ENCODE data around the gene GLS.

DNA sequence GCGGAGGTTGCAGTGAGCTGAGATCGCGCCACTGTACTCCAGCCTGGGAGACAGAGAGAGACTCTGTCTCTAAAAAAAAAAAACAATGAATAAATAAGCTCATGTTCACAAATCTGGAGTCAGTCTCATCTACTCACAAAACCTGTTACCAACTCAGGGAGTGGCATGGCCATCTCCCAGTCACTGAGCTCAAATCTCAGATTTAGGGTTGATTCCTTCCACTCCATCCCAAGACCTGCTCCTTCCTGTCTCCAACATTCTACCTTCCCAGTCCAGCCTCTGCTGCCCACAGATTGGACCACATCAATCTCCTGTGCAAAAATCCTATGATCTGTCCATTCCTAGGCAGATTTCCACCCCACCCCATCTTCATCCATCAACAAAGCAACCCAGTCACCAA lies 131.7 kb downstream of the GLS start:
- TF ChIP-seq, protein P1, sequence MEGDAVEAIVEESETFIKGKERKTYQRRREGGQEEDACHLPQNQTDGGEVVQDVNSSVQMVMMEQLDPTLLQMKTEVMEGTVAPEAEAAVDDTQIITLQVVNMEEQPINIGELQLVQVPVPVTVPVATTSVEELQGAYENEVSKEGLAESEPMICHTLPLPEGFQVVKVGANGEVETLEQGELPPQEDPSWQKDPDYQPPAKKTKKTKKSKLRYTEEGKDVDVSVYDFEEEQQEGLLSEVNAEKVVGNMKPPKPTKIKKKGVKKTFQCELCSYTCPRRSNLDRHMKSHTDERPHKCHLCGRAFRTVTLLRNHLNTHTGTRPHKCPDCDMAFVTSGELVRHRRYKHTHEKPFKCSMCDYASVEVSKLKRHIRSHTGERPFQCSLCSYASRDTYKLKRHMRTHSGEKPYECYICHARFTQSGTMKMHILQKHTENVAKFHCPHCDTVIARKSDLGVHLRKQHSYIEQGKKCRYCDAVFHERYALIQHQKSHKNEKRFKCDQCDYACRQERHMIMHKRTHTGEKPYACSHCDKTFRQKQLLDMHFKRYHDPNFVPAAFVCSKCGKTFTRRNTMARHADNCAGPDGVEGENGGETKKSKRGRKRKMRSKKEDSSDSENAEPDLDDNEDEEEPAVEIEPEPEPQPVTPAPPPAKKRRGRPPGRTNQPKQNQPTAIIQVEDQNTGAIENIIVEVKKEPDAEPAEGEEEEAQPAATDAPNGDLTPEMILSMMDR (IDR thresholded peaks at IDR 0.05): no peak
- no peak for TF ChIP-seq POLR2A (IDR thresholded peaks at IDR 0.05)

All from body of pancreas (tissue), 4 donors.